Left colon (tissue), 2 donors: ENCODE data around the gene DCUN1D5. TPM values are rescaled to one million over a fixed set of nuclear protein-coding genes. Genes with fewer than 3 reads are reported as not detected.
"Not testable (repeated sequence)": the region's sequence is repeated elsewhere in the genome, so short reads cannot be mapped to it uniquely, and the experiment has no call there.

Source experiments
- ATAC-seq: fragments of 200-7000 bp; cut with Tn5 transposase; one replicate; pipeline ENCODE4 v1.9.1; 2020; ENCODE audit warnings: mild to moderate bottlenecking, moderate library complexity
- DNase-seq, 2 donors: peaks; one replicate each; pipeline ENCODE4 v3.0.0-alpha.2; 2020
- intact Hi-C, 2 donors: fragments of 100-400 bp; cut with DNase I in 1 of 2; cut with micrococcal nuclease in 1 of 2; formaldehyde crosslinking; loops; one replicate each; pipeline versions ENCODE4 v1.11.2 to v1.14.0; 2022; cut with DNase I, micrococcal nuclease
- total RNA-seq, 2 donors: library from RNA; stranded (reverse); fragmentation: NEBNext Ultra II Directional; extraction: Animal tissue kit (Norgen Biotek cat#: 25700); gene quantifications; one replicate each; pipeline ENCODE4 v1.2.1, GENCODE V29; 2021
- donor health status: DM: no; HTN: no; CAD: no.
- donor health status: DM: yes; HTN: yes; CAD: no.

The DCUN1D5 gene
- total RNA-seq, 2 donors from 2014 or later: 10.5 to 14.4 TPM

DNA sequence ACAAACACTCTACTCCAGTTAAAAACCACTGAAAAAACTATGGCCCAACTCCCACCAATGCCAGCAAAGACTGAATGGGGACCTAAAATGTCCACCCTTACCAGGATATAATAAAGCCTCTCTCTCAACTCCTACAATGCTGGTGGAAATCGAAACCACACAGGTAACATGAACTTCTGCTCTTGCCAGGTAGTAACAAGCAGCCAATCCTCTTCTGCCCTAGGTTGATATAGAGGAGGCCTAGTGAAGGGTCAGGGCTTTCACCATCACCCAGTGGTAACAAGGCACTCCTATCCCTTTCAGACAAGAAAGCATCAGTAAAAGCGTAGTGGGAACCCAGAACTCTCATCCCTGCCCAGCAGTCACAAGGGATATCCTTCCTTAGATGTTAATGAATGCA, 22.6 kb downstream of the DCUN1D5 start:
- intact Hi-C loops: no loop called here
- no peak for ATAC-seq
- DNase-seq: no peak

DNA sequence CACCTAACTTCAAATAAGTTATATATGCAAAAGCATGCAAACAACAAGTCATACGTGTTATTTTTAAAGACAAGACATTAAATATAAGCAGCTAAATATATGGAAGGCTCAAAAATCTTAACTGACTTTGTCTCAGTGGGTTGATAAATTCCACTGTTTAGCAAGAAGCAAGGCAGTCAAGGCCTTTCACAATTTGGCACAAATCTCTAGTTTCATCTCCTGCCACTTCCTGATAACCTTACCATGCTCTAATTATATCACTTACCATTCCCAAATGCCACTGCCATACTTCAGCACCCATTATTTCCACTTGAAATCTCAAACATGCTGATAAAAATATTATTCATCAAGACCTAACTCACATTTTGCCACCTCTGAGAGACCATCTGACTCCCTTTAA, 24.8 kb downstream of the DCUN1D5 start:
- intact Hi-C loops: no loop called here
- ATAC-seq: no peak
- DNase-seq: no peak

DNA sequence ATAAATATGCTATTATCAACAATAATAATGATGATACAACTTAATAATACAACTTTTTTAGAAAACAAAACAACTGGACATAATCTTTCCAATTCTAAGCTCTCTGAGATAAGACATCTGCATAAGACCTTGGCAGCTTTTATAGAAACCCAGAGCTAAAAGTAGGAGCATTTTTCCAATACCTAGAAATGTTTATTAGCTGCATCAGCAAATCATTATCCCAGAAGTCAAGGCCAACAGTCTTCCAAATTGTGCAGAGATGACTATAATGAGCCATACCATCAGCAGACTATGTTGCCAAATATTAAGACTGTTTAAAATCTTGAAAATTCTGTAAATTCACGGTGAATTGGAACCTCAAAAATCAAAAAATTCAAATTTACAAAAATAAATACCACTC, 30.3 kb downstream of the DCUN1D5 start:
- no peak for DNase-seq
- no peak for ATAC-seq
- intact Hi-C loops: no loop called here

DNA sequence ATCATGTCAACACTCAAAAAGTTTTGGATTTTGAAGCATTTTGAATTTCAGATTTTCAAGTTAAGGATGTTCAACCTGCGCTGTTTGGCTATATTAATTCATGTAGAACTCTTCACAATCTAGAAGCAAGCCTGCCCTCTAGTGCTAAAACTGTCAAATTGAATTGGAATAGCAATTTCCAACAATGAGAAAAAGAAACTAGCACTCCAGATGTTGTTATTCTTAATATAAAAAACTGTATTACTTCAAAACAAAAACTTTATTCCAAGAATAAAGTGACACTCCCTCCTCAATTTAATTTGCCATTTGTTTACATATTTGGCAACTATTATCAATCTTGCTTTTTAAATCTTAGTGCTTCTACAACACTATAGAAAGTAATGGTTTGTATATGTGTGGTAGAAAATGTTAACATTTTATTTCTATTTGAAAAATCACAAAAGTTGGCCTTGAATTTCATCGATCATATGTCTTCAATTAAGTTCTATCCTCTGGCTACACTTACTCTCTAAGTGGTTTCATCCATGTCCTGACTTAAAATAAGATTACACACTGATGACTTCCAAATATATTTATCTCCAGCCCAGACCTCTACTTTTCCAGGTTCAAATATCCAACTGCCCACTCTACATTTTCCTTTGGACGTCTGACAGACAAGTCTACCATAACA, 36.6 kb downstream of the DCUN1D5 start:
- ATAC-seq (peak; percentile 54), DNase-seq (no peak)
- intact Hi-C loops: no loop called here

DNA sequence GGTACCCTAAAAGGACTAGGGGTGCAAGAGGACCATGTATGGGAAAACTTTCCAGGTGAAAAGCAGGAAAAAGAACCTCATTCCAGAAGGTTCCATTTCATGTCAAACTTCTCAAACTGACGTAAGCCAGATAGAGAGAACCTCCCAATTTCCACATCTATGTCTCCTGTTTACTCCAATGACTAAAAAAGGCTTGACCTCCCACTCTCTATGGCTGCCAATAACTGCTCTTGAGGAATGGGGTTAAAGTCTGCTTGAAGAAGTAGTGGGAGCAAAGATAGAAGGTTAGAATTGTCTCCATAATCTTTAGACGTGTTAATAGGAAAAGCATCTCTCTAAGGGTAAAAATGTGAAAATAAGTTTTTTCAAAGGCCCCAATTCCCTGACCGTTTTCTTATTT, 38.0 kb downstream of the DCUN1D5 start:
- intact Hi-C loops: no loop called here
- ATAC-seq: no peak
- no peak for DNase-seq

DNA sequence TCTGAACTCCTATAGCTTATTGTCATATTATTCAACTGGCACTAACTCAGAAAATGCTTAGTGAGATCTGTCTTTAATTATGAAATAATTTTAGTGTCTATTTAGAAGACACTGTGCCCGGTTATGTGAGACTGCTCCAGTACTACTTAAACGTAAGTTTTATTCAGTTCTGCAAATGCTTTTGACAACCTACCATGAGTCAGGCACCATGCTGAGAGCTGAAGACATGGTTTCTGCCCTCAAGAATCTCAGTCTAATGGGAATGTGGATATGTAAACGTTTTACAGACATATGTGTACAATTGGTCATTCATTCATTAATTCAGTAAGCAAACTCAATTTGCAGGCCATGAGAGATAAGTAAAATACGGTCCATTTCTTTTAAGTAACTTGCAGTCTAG, 40.0 kb downstream of the DCUN1D5 start:
- no peak for ATAC-seq
- DNase-seq: no peak
- intact Hi-C loops: no loop called here

DNA sequence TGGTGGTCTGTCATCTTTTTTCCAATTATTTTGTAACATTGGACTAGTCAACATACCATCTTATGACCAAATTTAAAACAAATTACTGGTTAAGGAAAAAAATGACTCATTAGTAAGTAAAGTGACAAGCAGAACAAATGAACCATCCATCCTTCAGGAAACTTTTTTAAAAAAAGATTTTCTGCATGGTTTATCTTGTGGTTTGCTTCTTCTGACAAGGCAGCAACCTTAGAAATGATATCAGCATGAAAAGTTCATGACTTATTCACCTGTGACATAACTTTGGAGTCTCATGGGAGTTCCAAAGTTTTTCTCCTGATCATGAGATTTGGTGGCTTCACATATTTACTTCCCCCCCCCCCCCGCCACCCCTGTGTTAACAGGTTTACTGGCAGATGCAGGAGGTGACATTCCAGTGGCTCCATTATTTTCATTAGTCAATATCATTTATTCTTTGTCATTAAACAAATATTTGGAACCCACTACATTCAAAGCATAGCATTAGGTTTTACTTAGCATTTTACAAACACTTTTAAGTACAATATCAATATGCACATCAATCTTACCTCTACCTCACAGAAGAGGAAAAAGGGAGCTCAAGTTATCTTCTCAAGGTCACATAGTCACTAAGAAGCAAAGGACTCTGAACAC, 40.7 kb downstream of the DCUN1D5 start:
- intact Hi-C loops: no loop called here
- ATAC-seq (no peak), DNase-seq (no peak)

DNA sequence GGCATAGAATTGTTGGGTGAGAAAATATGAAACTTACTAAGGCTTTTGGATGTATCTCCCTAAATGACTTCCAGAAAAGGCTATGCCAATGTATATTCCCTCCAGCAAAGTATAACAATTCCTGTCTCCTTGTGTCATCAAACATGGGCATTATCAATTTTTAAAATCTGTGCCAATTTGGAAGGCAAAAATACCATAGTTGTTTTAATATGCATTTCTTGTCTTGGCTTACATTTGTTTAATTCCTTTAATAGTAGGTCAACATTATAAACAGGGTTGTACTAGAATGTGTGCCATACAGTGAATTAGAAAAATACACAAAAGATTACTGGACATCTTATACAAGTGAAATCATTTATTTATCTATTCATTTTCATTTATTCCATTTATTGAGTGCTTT, 41.6 kb downstream of the DCUN1D5 start:
- intact Hi-C loops: no loop called here
- DNase-seq (no peak), ATAC-seq (no peak)

DNA sequence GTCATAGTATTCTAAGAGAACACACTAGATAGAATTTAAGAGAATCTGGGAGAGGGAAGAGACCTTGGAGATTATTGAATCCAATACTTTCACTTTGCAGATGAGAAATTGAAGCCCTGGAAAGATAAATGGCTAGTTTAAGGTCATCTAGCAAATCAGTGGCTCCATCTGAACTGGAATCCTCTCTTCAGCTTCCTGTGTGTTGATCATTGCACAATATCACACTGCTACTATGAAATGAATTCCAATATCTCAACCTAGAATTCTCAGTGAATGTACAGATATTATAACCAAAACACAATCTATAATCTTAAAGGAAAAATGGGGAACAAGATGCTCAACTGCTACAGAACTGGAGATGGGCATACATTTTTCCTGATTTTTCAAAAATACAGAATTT, 44.1 kb downstream of the DCUN1D5 start:
- intact Hi-C loops: no loop called here
- no peak for ATAC-seq
- no peak for DNase-seq

DNA sequence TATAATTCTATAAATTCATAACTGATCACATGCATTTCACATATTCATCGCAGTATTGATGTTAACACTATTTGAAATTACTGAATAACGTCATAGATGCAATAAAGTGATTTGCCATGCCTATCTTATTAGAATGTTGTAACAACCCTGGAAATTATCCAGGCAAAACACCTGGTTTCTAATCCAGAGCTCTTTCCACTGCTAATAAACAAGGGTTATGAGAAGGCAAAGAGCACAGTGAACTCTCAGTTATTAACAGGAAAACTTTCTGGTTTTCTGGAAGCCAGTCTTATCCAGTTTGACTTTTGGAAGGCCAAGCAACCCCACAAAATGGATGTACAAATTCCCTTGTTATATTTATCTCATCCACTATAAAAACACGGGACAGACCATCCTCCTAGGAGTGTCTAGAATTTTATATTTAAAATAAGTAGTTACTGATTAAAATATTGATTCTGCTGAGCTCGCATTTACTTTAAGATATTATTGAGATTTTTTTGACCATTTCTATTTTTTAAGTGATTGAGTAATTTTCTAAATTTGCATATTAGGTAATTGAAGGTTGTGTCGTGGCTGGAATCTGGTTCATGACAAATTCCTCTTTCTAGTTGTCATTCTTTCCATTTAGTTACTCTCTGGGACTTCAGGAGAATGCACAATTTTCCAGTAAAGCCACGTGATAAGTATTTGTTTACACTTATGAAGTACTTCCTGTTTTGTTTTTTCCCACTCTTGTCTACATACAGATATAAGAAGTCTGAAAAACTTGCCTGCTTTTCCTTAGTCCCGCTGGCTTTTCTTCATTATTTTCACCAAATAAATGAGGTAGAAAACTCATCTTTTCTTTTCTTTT, 47.9 kb downstream of the DCUN1D5 start:
- intact Hi-C loops: no loop called here
- ATAC-seq (no peak), DNase-seq (no peak)

DNA sequence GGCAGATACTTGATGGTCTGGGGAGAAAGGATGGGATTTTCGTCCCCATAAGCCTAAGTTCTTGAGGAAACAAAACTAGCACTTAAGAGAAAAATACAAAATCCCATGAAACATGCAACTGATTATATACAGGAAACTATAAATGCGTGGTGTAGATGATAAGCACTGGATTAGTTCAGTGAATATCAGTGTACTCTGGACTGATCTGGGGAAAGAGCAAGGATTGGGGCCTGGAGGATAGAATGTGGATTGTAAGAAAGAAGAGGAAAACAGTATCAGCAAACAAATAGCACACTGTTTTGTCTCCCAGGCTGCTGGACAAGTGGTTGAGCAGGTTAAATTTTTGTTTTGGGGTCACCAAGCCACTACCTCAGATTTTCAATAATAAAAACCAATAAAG, 49.8 kb downstream of the DCUN1D5 start:
- DNase-seq (no peak), ATAC-seq (no peak)
- intact Hi-C loops: no loop called here

DNA sequence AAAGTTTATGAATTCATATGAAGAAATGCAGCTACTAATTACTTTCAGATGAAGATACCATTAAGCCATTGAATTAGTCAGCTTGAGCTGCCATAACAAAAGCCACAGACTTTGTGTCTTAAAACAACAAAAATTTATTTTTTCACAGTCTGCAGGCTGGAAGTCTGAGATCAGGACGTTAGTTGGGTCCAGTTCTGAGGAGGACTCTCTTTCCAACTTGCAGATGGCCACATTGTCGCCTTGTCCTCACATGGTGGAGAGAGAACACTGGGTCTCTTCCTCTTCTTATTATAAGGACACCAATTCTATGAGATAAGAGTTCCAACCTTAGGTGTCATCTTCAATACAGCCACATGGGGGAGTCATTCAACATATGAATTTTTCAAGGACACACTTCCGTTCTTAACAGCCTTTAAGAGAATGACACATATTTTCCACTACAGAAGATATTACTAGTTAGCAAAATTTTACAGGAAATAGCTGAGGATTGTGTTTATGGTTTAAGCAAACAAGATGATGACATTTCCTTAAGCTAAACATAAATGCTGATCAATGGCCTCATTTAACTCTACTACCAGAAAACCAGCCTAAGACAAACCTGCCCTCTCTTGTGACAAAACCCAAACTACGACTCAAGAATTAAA, 56.0 kb downstream of the DCUN1D5 start:
- peak; percentile 64 for ATAC-seq
- no peak for DNase-seq
- intact Hi-C loops: no loop called here

DNA sequence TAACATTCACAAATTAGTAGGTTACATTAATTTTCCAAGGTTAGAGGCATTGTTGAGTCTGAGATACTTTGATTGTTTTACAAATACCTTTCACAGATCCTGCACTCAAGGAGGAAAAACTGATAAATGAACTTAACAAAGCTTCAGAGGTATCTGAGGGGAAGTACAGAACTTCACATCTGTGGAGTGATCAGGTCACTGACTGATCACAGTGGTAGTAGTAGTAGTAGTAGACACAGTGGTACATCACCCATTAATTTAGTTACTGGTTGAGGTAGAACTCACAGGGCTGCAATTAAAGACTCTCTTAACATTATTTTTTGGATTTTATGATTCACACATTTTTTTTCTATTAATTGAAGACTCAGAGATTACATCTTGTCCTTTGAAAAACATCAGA, 56.7 kb downstream of the DCUN1D5 start:
- intact Hi-C loops: no loop called here
- no peak for ATAC-seq
- no peak for DNase-seq

DNA sequence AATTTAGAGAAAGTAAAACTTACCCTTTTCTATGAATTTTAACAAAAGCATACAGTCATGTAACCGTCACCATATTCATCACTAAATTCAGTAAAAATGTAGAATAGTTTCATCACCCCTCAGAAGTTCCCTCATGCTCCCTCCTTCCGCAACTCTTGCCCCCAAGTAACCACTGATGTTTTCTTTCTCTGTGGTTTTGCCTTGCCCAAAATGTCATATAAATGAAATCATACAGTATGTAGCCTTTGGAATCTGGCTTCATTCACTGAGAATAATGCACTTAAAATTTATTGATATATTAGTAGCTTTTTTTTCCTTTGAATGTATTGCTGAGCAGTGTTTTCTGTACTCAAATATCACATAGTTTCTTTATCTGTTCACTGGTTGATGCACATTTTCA, 60.1 kb downstream of the DCUN1D5 start:
- DNase-seq (no peak), ATAC-seq (no peak)
- intact Hi-C loops: no loop called here

DNA sequence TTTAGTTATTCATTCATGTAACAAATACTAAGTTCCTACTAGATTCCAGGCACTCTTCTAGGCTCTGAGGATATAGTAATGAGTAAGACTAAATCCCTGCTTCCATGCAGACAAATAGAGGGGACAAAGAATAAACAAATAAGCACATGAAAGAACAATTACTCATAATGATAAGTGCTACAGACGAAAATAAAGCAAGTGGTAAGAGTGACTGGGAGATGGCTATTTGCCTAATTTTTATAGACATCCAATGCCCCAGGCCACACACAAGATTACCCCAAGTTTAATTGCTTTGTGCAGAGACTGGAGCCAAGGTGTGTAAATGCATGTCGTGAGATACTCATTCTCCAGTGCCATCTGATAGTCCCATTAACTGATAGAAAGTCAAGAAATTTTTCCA, 62.6 kb downstream of the DCUN1D5 start:
- intact Hi-C loops: no loop called here

DNA sequence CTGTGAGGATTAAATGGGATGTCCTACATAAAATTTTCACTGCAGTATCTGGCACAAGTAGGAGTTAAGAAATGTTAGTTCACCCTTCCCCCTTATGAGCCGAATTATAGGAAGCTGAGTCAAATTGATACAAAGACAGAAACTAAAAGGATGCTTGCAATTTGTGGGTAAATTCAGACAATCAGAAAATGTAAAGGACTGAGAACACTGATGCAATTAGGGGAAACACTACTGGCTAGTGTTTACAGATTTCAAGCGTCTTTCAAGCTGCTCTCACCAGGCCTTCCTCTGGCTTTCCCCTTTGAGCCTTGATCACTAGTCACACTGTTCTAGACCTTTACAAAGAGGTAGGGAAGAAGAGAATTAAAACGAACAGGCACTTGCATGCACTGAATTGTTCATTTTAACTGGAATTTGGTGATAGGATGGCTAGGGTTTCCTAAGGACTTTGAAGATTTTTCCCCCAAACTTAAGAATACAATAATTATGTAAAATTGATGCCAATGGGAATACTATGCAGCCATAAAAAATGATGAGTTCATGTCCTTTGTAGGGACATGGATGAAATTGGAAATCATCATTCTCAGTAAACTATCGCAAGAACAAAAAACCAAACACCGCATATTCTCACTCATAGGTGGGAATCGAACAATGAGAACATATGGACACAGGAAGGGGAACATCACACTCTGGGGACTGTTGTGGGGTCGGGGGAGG, 63.5 kb downstream of the DCUN1D5 start:
- ATAC-seq, intact Hi-C loops, DNase-seq: not testable (repeated sequence)

More for the DNA sequence above, 62.6 kb downstream of the DCUN1D5 start:
- ATAC-seq (no peak), DNase-seq (no peak)

DNA sequence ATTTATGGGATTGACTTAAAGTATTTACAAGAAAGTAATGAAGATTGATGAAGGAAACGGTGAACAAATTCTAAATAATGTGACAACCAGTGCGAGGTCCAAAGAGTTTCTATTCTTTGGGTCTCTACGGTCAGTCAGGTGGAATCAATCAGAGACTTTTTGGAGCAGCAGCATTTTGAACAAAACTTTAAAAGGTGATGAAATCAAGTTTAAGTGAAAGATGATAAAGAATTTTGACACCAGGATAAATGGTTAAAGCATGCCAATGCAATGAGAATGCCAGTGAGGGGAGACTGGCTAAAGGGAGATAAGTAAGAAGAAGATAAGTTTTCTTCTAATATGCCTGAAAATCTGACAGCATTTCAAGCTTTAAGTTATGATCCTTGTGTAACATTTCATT, 67.9 kb downstream of the DCUN1D5 start:
- DNase-seq: no peak
- no peak for ATAC-seq
- intact Hi-C loops: no loop called here

DNA sequence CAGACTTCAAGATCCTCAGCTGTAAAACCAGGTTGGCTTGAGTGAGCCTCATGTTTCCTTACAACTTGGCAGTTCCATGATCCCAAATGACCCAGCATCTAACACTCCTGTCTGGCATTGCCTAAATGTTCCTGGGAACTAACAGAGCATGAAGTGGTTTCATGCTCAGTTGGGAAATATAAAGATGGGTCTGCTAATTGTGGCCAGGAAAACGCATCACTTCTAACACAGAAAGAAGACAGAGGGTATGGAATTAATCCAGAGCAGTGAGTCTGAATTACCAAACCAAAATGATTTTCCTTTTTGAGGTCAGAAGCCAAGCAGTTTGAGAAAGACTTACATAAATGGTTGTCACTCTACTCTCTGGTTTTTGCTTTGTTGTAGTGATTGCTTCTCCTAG, 75.9 kb downstream of the DCUN1D5 start:
- intact Hi-C loops: no loop called here
- ATAC-seq: no peak
- no peak for DNase-seq

DNA sequence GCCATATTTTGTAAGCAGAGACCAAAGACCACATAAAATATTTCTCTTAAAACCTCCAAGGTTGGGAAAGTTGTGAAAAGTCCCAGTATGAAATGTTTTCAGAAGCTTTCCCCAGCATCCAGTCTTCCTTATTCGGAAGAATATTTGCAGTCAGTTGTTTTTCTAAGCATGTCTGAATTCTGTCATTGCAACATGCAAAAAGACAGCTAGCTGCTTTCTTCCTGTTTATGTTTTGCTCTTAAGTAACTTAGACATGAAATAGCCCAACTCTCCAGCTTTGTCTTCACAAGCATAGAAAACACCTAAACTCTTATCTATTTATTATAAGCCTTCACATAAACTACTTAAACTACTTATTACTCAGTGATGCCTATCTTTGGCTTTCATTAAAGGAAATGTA, 78.5 kb downstream of the DCUN1D5 start:
- DNase-seq: no peak

More for the DNA sequence above, 78.5 kb downstream of the DCUN1D5 start:
- intact Hi-C loops: no loop called here
- no peak for ATAC-seq
